H9 (cell line): ENCODE results near the gene AIFM1. TPM values are rescaled to one million over a fixed set of nuclear protein-coding genes. Genes with fewer than 3 reads are reported as not detected.

Experiments used
- DNase-seq: peaks from one replicate; pipeline ENCODE4 v3.0.0-alpha.2; 2017
- H2AFZ ChIP-seq: one replicate; pipeline ENCODE4 v1.6.1; 2013; ENCODE audit warnings: mild to moderate bottlenecking, low read length, control low read depth, moderate library complexity
- H2AK5ac ChIP-seq: 2 replicates; pipeline ENCODE4 v1.6.1; 2013; ENCODE audit warnings: low read length, control low read depth, mixed read lengths; ENCODE audit not compliant: insufficient read length
- H2BK120ac ChIP-seq: one replicate; pipeline ENCODE4 v1.6.1; 2013; ENCODE audit warnings: low read depth, mild to moderate bottlenecking, low read length, control low read depth, inconsistent platforms; ENCODE audit not compliant: poor library complexity, severe bottlenecking
- H2BK12ac ChIP-seq: 2 replicates; pipeline ENCODE4 v1.6.1; 2013; ENCODE audit warnings: low read length, control low read depth, mixed read lengths, low read depth; ENCODE audit not compliant: insufficient read length
- H2BK15ac ChIP-seq: 2 replicates; pipeline ENCODE4 v1.6.1; 2013; ENCODE audit warnings: low read depth, low read length, control low read depth
- H2BK20ac ChIP-seq: one replicate; pipeline ENCODE4 v1.6.1; 2013; ENCODE audit warnings: low read depth, mild to moderate bottlenecking, low read length, control low read depth, inconsistent platforms; ENCODE audit not compliant: poor library complexity, severe bottlenecking
- H2BK5ac ChIP-seq: 2 replicates; pipeline ENCODE4 v1.6.1; 2013; ENCODE audit warnings: low read length, control low read depth, mixed read lengths; ENCODE audit not compliant: insufficient read length
- H3K14ac ChIP-seq: 2 replicates; pipeline ENCODE4 v1.6.1; 2013; ENCODE audit warnings: low read length, control low read depth; ENCODE audit not compliant: insufficient read depth
- H3K18ac ChIP-seq: 2 replicates; pipeline ENCODE4 v1.6.1; 2013; ENCODE audit warnings: low read depth, mild to moderate bottlenecking, mixed read lengths, low read length, control low read depth; ENCODE audit not compliant: insufficient read length
- H3K23ac ChIP-seq: 2 replicates; pipeline ENCODE4 v1.6.1; 2013; ENCODE audit warnings: low read length, control low read depth, mixed read lengths, low read depth; ENCODE audit not compliant: insufficient read length
- H3K23me2 ChIP-seq: 2 replicates; pipeline ENCODE4 v1.6.1; 2013; ENCODE audit warnings: low read depth, mild to moderate bottlenecking, mixed read lengths, low read length, control low read depth; ENCODE audit not compliant: insufficient read length, poor library complexity, severe bottlenecking
- H3K27ac ChIP-seq: 2 replicates; pipeline ENCODE4 v1.5.1; 2013; ENCODE audit warnings: low read length, control low read depth, mixed read lengths, low read depth; ENCODE audit not compliant: insufficient read length
- H3K27me3 ChIP-seq: 2 replicates; pipeline ENCODE4 v1.6.1; 2013; ENCODE audit warnings: low read length, control low read depth, inconsistent platforms; ENCODE audit not compliant: insufficient read depth
- H3K4ac ChIP-seq: 2 replicates; pipeline ENCODE4 v1.6.1; 2013; ENCODE audit warnings: low read depth, mild to moderate bottlenecking, control low read depth, inconsistent platforms, low read length, moderate library complexity
- H3K4me1 ChIP-seq: 2 replicates; pipeline ENCODE4 v1.6.1; 2013; ENCODE audit warnings: low read length, control low read depth, inconsistent platforms; ENCODE audit not compliant: insufficient read depth
- H3K4me2 ChIP-seq: 2 replicates; pipeline ENCODE4 v1.6.1; 2013; ENCODE audit warnings: low read length, control low read depth, mixed read lengths; ENCODE audit not compliant: insufficient read length, insufficient read depth
- H3K56ac ChIP-seq: 2 replicates; pipeline ENCODE4 v1.6.1; 2013; ENCODE audit warnings: low read depth, mild to moderate bottlenecking, mixed read lengths, low read length, control low read depth; ENCODE audit not compliant: insufficient read length
- H3K79me1 ChIP-seq: 2 replicates; pipeline ENCODE4 v1.6.1; 2013; ENCODE audit warnings: low read depth, mild to moderate bottlenecking, moderate library complexity, low read length, control low read depth, inconsistent platforms; ENCODE audit not compliant: insufficient read depth, poor library complexity, severe bottlenecking
- H3K79me2 ChIP-seq: 2 replicates; pipeline ENCODE4 v1.6.1; 2013; ENCODE audit warnings: low read length, control low read depth, inconsistent platforms; ENCODE audit not compliant: insufficient read depth
- H3K9ac ChIP-seq: 2 replicates; pipeline ENCODE4 v1.6.1; 2013; ENCODE audit warnings: low read length, control low read depth, mixed read lengths; ENCODE audit not compliant: insufficient read length; ENCODE audit errors: extremely low read depth
- H3K9me3 ChIP-seq: one replicate; pipeline ENCODE4 v1.6.1; 2013; ENCODE audit warnings: low read depth, low read length, inconsistent platforms; ENCODE audit not compliant: control insufficient read depth
- H3T11ph ChIP-seq: one replicate; pipeline ENCODE4 v1.6.1; 2013; ENCODE audit warnings: mild to moderate bottlenecking, low read length, control low read depth, inconsistent platforms
- H4K20me1 ChIP-seq: one replicate; pipeline ENCODE4 v1.6.1; 2013; ENCODE audit not compliant: control insufficient read depth, insufficient read length, insufficient read depth
- H4K5ac ChIP-seq: 2 replicates; pipeline ENCODE4 v1.6.1; 2013; ENCODE audit warnings: low read depth, mild to moderate bottlenecking, mixed read lengths, low read length, control low read depth; ENCODE audit not compliant: insufficient read length
- H4K8ac ChIP-seq: replicated peaks from 2 replicates; pipeline ENCODE4 v1.6.1; 2013; ENCODE audit warnings: low read length, control low read depth, mixed read lengths, low read depth; ENCODE audit not compliant: insufficient read length
- H4K91ac ChIP-seq: 2 replicates; pipeline ENCODE4 v1.6.1; 2013; ENCODE audit warnings: low read depth, mild to moderate bottlenecking, moderate library complexity, mixed read lengths, low read length, control low read depth; ENCODE audit not compliant: insufficient read length
- H3K27ac Mint-ChIP-seq, 3 experiments: 2 replicates in 2 of 3; 3 replicates in 1 of 3; pipeline ENCODE4 v1.8.0; 2020 to 2021; ENCODE audit warnings: mixed read lengths in 3 of 3, mild to moderate bottlenecking in 1 of 3, moderate library complexity in 1 of 3
- H3K27me3 Mint-ChIP-seq: 2 replicates; pipeline ENCODE4 v1.8.0; 2021; ENCODE audit warnings: low read depth, mild to moderate bottlenecking, moderate library complexity, mixed read lengths
- H3K36me3 Mint-ChIP-seq, 3 experiments: 2 replicates in 2 of 3; 3 replicates in 1 of 3; pipeline ENCODE4 v1.8.0; 2020 to 2021; ENCODE audit warnings: low read depth in 3 of 3, mixed read lengths in 3 of 3; ENCODE audit not compliant: insufficient read depth in 1 of 3
- H3K4me1 Mint-ChIP-seq, 2 experiments: 2 replicates each; pipeline ENCODE4 v1.8.0; 2020; ENCODE audit warnings: mixed read lengths in 2 of 2
- H3K4me3 Mint-ChIP-seq, 2 experiments: 2 replicates in 1 of 2; 3 replicates in 1 of 2; pipeline ENCODE4 v1.8.0; 2020 to 2021; ENCODE audit warnings: mild to moderate bottlenecking in 2 of 2, mixed read lengths in 2 of 2, moderate library complexity in 1 of 2
- H3K9me3 Mint-ChIP-seq, 2 experiments: 2 replicates in 1 of 2; 3 replicates in 1 of 2; pipeline ENCODE4 v1.8.0; 2020; ENCODE audit warnings: mild to moderate bottlenecking in 2 of 2, mixed read lengths in 2 of 2, moderate library complexity in 1 of 2
- WGBS: extraction: QIAGEN DNeasy Blood & Tissue Kit; methylation state at CpG from one replicate; pipeline ENCODE4 v1.1.7; 2013; ENCODE audit warnings: missing lambda C conversion rate, low lambda C conversion rate, mixed read lengths; ENCODE audit not compliant: insufficient read length; ENCODE audit errors: extremely low coverage; 5-methylcytosine and 5-hydroxymethylcytosine counted together
- total RNA-seq: library from RNA; stranded (reverse); gene quantifications from 2 replicates; pipeline ENCODE4 v1.2.1, GENCODE V29; 2021
- TF ChIP-seq, protein P1 (sequence below): fragments of 200-600 bp; sonication (generic); conservative IDR thresholded peaks from 3 replicates; pipeline ENCODE4 v1.8.0; 2021; ENCODE audit warnings: antibody characterized with exemption, mild to moderate bottlenecking

The AIFM1 gene
- total RNA-seq, 1 experiment from 2014 or later = 43.7 TPM

DNA sequence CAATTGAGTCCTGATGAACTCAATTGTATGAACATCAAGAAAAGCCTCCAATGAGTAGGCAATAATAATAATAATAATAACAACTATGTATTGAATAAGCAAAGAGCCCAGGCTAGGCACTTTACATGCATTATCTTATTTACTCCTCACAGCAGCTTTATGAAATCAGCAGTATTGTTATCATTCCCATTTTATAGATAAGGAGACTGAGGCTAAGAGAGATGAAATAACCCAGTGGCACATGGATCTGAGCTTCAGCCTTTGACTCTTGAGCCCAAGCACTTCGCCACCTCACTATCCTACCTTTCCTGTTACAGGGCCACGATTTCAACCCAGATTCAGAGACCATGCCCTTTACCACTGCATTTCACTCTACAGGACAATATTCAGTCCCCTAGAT is 9.3 kb upstream of the AIFM1 start:
- H3K23me2 ChIP-seq = peaks cover 9% of the 10 kb centered on the region
- no peak for DNase-seq
- no peak overlapping the region for H4K8ac ChIP-seq
- no peak overlapping the region for H3K27ac ChIP-seq
- no peak overlapping the region for H2BK20ac ChIP-seq
- H3K56ac ChIP-seq = no peak overlapping the region
- no peak overlapping the region for H2BK15ac ChIP-seq
- no peaks in the 10 kb centered on the region for H4K20me1 ChIP-seq
- no peak overlapping the region for H2AFZ ChIP-seq
- H3K9me3 Mint-ChIP-seq = peaks cover 0 to 65% of the 10 kb centered on the region in 2 experiments; a peak in 2 of 5 replicates
- WGBS = no CpG with 5 or more reads among the region's 2 CpGs
- no peak overlapping the region for H2AK5ac ChIP-seq
- TF ChIP-seq, protein P1, sequence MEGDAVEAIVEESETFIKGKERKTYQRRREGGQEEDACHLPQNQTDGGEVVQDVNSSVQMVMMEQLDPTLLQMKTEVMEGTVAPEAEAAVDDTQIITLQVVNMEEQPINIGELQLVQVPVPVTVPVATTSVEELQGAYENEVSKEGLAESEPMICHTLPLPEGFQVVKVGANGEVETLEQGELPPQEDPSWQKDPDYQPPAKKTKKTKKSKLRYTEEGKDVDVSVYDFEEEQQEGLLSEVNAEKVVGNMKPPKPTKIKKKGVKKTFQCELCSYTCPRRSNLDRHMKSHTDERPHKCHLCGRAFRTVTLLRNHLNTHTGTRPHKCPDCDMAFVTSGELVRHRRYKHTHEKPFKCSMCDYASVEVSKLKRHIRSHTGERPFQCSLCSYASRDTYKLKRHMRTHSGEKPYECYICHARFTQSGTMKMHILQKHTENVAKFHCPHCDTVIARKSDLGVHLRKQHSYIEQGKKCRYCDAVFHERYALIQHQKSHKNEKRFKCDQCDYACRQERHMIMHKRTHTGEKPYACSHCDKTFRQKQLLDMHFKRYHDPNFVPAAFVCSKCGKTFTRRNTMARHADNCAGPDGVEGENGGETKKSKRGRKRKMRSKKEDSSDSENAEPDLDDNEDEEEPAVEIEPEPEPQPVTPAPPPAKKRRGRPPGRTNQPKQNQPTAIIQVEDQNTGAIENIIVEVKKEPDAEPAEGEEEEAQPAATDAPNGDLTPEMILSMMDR = no peak
- H3K79me2 ChIP-seq = no peaks in the 10 kb centered on the region; the same call in 1 of the 2 replicates
- H4K5ac ChIP-seq = no peak overlapping the region
- H2BK12ac ChIP-seq = no peak overlapping the region
- no peaks in the 10 kb centered on the region for H3K79me1 ChIP-seq
- H2BK5ac ChIP-seq = no peak overlapping the region
- H3K4me3 Mint-ChIP-seq = no peak overlapping the region; a peak in 1 of 5 replicates
- H3K27me3 ChIP-seq = peaks cover 3% of the 10 kb centered on the region; the same call in 1 of the 2 replicates
- H3K27ac Mint-ChIP-seq = no peak overlapping the region
- H3K4me1 ChIP-seq = no peaks in the 10 kb centered on the region
- H3K9me3 ChIP-seq = peaks cover 24% of the 10 kb centered on the region
- H3K4ac ChIP-seq = no peak overlapping the region
- H3K36me3 Mint-ChIP-seq = peaks cover 4 to 8% (median 6%) of the 10 kb centered on the region in 3 experiments; a peak in 5 of 7 replicates
- no peak overlapping the region for H4K91ac ChIP-seq
- no peak overlapping the region for H3K14ac ChIP-seq
- H3K4me2 ChIP-seq = no peak overlapping the region
- no peak overlapping the region for H2BK120ac ChIP-seq
- no peak overlapping the region for H3K23ac ChIP-seq
- no peak overlapping the region for H3K9ac ChIP-seq
- no peak overlapping the region for H3T11ph ChIP-seq
- H3K27me3 Mint-ChIP-seq = peaks cover 22% of the 10 kb centered on the region
- peaks cover 2 to 10% of the 10 kb centered on the region in 2 experiments; a peak in 2 of 4 replicates for H3K4me1 Mint-ChIP-seq
- H3K18ac ChIP-seq = no peak overlapping the region
